HEK293 (cell line): ENCODE measurements around the gene CACNA1H.

ENCODE experiments used
- CTCF ChIP-seq: fragments of 450-650 bp; formaldehyde crosslinking; IDR thresholded peaks from 2 replicates; pipeline ENCODE4 v1.5.1; 2016; ENCODE audit warnings: missing biosample characterization, missing genetic modification characterization
- OVOL3 ChIP-seq: fragments of 450-650 bp; formaldehyde crosslinking; IDR thresholded peaks from 2 replicates; pipeline ENCODE4 v1.5.1; 2016; ENCODE audit warnings: missing biosample characterization, missing genetic modification characterization
- TCF7L2 ChIP-seq: IDR thresholded peaks from 2 replicates; pipeline ENCODE4 v1.6.1; 2011; ENCODE audit warnings: low read depth, mild to moderate bottlenecking, inconsistent platforms, low read length, moderate library complexity, borderline replicate concordance
- ZBTB20 ChIP-seq: fragments of 450-650 bp; formaldehyde crosslinking; IDR thresholded peaks from 2 replicates; pipeline ENCODE4 v1.5.1; 2016; ENCODE audit warnings: missing biosample characterization, missing genetic modification characterization
- ZFP69B ChIP-seq: fragments of 450-650 bp; formaldehyde crosslinking; IDR thresholded peaks from 2 replicates; pipeline ENCODE4 v1.5.1; 2016; ENCODE audit warnings: missing biosample characterization, missing genetic modification characterization
- ZNF112 ChIP-seq: fragments of 450-650 bp; formaldehyde crosslinking; IDR thresholded peaks from 2 replicates; pipeline ENCODE4 v1.5.0; 2017; ENCODE audit warnings: missing biosample characterization, missing genetic modification characterization
- ZNF18 ChIP-seq: fragments of 450-650 bp; formaldehyde crosslinking; IDR thresholded peaks from 2 replicates; pipeline ENCODE4 v1.5.1; 2016; ENCODE audit warnings: missing biosample characterization, missing genetic modification characterization
- ZNF324 ChIP-seq: fragments of 450-650 bp; formaldehyde crosslinking; IDR thresholded peaks from 2 replicates; pipeline ENCODE4 v1.5.1; 2016; ENCODE audit warnings: missing biosample characterization, missing genetic modification characterization
- ZNF350 ChIP-seq: fragments of 450-650 bp; formaldehyde crosslinking; IDR thresholded peaks from 2 replicates; pipeline ENCODE4 v1.5.0; 2017; ENCODE audit warnings: missing biosample characterization, mild to moderate bottlenecking, missing genetic modification characterization
- ZNF426 ChIP-seq: fragments of 450-650 bp; formaldehyde crosslinking; IDR thresholded peaks from 2 replicates; pipeline ENCODE4 v1.5.1; 2017; ENCODE audit warnings: missing biosample characterization, missing genetic modification characterization, mild to moderate bottlenecking, inconsistent platforms, moderate library complexity
- ZNF843 ChIP-seq: fragments of 450-650 bp; formaldehyde crosslinking; IDR thresholded peaks from 2 replicates; pipeline ENCODE4 v1.5.1; 2016; ENCODE audit warnings: missing biosample characterization, missing genetic modification characterization

- TF ChIP-seq ZFP69B (tag by site-specific recombination): no peak
- no peak for TF ChIP-seq ZBTB20 (tag by site-specific recombination)
- no peak for TF ChIP-seq ZNF18 (tag by site-specific recombination)
- no peak for TF ChIP-seq ZNF324 (tag by site-specific recombination)
- no peak for TF ChIP-seq CTCF
- no peak for TF ChIP-seq ZNF112 (tag by site-specific recombination)
- no peak for TF ChIP-seq TCF7L2
- no peak for TF ChIP-seq ZNF426 (tag by site-specific recombination)
- no peak for TF ChIP-seq ZNF350 (tag by site-specific recombination)
- TF ChIP-seq OVOL3 (tag by site-specific recombination): no peak
- TF ChIP-seq ZNF843: no peak
Measured at GRCh38 chr16:1170076-1170418, 17.1 kb downstream of the CACNA1H start.
